H1 (cell line): ENCODE data around the gene NUCB1. TPM values are rescaled to one million over a fixed set of nuclear protein-coding genes. Genes with fewer than 3 reads are reported as not detected.

Source experiments
- CHD7 ChIP-seq: fragments of 300-600 bp; sonication (generic); IDR thresholded peaks from 2 replicates; pipeline ENCODE4 v1.7.1; 2012; ENCODE audit warnings: low read length, moderate library complexity, mild to moderate bottlenecking, inconsistent platforms; ENCODE audit not compliant: insufficient replicate concordance
- TCF12 ChIP-seq: IDR thresholded peaks from 2 replicates; pipeline ENCODE4 v1.6.1; 2011; ENCODE audit warnings: low read depth, mild to moderate bottlenecking, low read length
- YY1 ChIP-seq: IDR thresholded peaks from 2 replicates; pipeline ENCODE4 v1.6.1; 2011; ENCODE audit warnings: low read depth, mild to moderate bottlenecking, low read length
- polyA plus RNA-seq, 7 experiments: library from polyadenylated mRNA; depleted of rRNA in 3 of 7; stranded (reverse) in 5 of 7; unstranded in 2 of 7; fragments of >200 nt in 5 of 7; fragments of 200-250 nt in 2 of 7; gene quantifications; 1 replicate in 5 of 7; 2 replicates in 1 of 7; 4 replicates in 1 of 7; pipeline versions ENCODE4 v1.2.1 to v1.2.3, GENCODE V29; 2011 to 2013; ENCODE audit warnings: missing spikeins in 2 of 7, mixed read lengths in 2 of 7
- total RNA-seq: library from RNA; stranded (reverse); fragmentation: NEBNext Ultra II Directional; extraction: Animal tissue kit (Norgen Biotek cat#: 25700); gene quantifications from 2 replicates; pipeline ENCODE4 v1.2.1, GENCODE V29; 2021

Gene NUCB1
- total and polyA plus RNA-seq, 2 of the 8 experiments (the other 6 are each of a cell fraction or from before 2014, with no cell fraction given), result 111 to 121 TPM

- no peak for TF ChIP-seq CHD7
- TF ChIP-seq YY1, result no peak
- TF ChIP-seq TCF12, result no peak
- TF ChIP-seq, all 59 proteins: peak for 0
Measured at GRCh38 chr19:48925240-48925843, 25.2 kb downstream of the NUCB1 start (continued).
